ENCODE results near the gene SECISBP2.

Gene SECISBP2

DNA sequence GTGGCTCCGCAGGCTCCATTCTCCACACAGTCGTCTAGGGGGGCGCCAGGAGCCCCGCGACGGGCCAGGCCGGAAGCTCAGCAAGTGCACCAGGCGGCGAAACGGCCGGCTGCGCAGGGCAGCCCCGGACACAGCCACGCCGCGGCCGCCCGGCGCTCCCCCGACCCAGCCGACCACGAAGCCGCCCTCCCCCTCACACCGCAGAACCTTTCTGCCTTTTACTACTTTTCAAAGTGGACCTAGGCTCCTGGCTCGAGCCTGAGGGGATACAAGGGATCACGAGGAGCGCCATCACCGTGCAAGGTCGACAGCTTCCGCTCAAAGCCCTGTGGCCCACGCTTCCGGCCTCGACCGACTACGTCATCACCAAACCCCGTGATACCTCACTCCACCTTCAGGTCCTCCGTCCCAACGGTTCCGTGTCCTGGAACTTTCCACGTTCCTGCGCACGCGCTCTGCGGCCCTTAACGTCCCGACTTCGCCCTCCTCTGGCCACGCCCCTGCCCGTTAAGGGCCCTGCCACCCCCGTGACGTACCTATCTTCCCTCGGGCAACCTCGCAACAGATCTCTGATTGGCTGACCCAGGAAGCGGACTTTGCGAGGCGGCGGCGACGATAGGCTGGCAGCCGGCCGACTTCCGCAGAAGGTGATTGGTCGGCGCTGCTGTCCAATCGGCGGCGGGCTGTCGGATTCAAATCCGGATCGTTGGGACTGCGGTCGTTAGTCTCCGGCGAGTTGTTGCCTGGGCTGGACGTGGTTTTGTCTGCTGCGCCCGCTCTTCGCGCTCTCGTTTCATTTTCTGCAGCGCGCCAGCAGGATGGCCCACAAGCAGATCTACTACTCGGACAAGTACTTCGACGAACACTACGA lies 7.6 kb upstream of the SECISBP2 start, which contains the start of gene CKS2:
CKS2 (plus strand) TSS at position 721 of the 871 bp plus-strand sequence; CDS start at position 819, 98 bp downstream.
- peak; percentile 90 to 91 for ATAC-seq

- peak in 1 of 2 donors; percentile 0 for ATAC-seq
Observed at GRCh38 chr9:89311346-89312221, 6.7 kb upstream of the SECISBP2 start.

DNA sequence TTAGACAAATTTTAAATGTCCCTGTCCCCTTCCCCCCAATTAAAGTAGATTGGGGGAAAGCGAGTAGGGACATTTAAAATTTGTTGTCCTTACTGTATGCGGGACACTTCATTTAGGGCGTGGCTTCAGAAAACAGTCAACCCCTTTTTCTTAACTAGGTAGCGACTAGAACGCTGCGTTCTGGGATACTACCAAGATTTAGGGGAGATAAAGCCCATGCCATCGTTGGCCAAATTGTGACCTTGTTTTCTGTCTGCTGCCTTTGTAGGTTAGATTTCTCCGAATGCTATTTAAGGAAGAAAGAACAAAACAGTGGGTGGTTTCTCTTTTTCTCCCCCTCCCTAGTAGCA lies 6.1 kb upstream of the SECISBP2 start:
- no peak for ATAC-seq

- ATAC-seq, result no peak
Observed at GRCh38 chr9:89313842-89314241, 4.5 kb upstream of the SECISBP2 start.

DNA sequence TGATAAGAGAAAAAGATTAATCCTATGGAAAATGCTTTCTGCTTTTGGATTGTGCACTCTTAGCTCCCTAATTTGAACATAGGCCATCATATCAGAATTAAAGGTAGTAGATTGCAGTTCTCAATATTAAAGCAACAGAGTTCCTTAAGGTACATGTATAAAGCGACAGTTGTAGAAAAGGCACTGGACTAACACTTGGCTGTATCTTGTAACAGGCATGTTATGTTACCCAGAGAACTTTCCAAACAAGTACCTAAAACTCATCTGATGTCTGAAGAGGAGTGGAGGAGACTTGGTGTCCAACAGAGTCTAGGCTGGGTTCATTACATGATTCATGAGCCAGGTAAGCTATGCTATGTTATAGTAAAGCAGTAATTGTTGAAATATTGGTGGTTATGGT lies 3.3 kb upstream of the SECISBP2 start:
- ATAC-seq, result no peak

DNA sequence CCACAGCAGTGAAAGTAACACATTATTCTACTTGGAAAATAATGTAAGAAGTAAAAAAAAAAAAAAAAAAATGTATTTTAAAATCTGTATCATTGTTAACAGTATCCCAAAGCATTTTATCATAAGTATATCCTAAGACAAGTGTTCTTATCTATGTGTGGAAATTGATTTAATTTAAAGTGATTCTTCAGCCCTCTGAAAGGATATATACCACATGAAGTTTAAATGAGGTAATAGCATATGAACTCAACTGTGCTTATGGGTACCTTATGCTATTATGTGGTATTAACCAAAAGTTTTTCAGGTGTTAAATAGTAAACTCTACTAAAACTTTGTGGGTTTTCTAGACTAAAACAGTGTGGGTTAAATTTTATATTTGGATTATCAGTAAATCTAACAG lies 2.8 kb upstream of the SECISBP2 start:
- ATAC-seq, result no peak

DNA sequence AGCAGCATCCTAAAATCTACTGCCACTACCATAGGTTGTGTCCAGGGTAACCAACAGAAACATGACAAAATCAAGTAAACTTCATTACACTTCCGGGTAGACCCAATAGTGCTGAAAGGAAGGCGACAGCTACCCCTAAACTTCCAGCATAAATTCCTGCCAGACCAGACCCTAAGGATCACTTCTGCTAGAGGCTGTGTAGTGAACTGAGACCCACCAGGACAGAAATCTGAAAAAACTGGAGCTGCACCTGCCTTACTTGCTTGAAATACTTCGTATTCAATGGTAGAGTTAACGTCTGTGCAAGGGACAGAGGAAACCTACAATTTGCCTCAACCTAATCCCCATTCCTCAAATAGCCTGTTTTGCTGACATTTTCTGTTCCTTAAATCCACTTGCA lies 1.0 kb upstream of the SECISBP2 start:
- ATAC-seq, result no peak

DNA sequence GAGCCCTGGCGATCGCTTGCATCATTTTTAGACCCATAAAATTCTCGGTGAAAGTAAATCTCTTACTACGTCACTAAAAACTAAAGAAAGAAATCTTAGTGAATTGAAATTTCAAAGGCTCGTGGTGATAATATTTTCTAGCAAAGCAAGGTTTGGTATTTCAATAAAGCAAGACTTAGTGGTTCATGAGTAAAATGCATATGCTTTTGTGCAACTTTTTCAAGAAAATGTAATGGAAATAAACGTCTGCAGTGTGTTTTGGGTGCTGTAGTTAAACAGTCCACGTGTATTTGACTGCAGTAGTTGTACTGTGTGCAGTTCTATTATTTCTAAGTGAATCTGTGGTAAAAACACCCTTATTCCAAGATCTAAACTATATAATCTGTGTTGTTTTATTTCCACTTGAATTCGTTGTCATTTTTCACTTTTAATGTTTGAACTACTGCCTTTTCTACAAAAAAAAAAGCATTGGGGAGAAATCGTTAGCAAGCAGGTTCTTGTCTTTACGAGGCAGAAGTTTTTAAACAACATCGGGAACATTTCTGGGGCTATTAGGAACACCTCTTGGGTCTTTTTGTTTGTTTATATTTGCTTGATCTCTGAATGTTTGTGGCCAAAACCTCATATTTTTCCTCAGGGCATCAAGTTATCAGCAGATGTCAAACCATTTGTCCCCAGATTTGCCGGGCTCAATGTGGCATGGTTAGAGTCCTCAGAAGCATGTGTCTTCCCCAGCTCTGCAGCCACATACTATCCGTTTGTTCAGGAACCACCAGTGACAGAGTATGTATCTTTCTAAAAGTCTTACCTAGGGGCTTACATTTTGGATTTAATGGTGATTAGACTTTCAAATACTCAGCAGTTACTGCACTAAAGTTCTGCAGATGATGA lies 960 bp downstream of the SECISBP2 start:
- no peak for ATAC-seq

GRCh38 chr9:89323390-89323789 lies 5.1 kb downstream of the SECISBP2 start:
- ATAC-seq, result no peak

DNA sequence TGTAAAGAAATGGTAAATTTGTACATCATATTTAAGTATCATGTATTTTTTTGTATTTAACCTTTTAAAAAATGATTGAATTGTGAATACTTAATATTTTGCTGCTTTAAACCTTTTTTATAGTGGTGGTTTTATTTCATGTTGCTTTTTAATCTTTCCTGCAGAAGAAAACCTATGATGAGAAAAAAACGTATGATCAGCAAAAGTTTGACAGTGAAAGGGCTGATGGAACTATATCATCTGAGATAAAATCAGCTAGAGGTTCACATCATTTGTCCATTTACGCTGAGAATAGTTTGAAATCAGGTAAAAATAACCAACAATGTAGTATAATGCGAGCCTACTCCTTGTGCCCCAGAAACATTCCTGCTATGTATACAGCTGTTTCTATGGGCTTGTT lies 7.4 kb downstream of the SECISBP2 start:
- ATAC-seq, result no peak

DNA sequence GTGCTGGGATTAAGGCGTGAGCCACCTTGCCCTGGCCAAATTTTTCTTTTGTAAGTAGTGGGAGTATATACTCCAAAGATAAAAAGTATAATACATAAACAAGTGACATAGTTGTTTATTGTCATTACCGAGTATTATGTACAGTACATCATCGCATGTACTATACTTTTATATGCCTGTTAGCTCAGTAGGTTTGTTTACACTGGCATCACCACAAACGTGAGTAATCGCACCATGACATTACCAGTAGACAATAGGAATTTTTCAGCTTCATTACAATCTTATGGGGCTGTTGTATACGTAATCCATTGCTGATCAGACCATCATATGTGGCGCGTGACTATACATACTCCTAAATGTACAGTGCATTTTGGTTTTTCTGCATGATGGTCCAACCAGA lies 9.8 kb downstream of the SECISBP2 start:
- no peak for ATAC-seq

GRCh38 chr9:89329917-89330316 lies 11.6 kb downstream of the SECISBP2 start:
- ATAC-seq, result no peak

DNA sequence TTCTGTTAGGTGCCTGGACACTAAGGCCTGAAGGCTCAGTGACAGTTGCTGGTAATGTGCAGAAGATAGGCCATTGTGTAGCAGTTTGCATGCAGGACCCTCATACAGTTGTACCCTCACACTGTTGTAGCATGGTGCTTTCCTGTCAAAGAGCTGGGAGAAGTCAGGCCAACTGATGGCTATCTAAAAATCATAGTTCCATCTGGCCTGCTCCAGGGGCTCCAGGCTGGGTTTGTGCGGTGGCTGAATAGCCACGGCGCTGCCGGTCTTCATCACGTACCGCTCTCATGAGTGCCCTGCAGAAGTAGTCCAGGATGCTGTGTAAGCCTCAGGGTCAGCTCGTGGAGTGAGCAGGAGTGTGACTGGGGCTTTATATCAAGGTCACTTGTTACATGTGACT lies 12.2 kb downstream of the SECISBP2 start:
- no peak for ATAC-seq

- ATAC-seq, result no peak
Observed at GRCh38 chr9:89339807-89340206, 21.5 kb downstream of the SECISBP2 start.

DNA sequence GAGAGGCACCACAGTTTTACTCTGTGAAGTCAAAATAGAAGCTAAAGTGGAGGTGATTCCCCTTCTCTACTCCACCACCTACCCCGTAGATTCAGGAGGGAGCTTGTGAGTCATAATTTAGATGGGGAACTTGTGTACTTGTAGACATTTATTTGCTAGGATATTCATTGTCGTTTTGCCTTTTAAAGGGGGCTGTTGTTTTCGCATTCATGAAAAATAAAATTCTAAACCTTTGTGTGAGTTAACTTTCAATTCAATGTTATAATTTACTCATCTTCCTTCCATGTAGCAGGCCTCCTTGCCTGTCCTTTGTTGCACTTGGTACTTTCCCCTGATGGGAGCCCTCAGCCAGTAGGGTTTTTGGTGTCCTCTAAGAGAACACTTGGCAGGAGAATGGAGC lies 22.0 kb downstream of the SECISBP2 start:
- ATAC-seq, result peak; percentile 65 to 77

DNA sequence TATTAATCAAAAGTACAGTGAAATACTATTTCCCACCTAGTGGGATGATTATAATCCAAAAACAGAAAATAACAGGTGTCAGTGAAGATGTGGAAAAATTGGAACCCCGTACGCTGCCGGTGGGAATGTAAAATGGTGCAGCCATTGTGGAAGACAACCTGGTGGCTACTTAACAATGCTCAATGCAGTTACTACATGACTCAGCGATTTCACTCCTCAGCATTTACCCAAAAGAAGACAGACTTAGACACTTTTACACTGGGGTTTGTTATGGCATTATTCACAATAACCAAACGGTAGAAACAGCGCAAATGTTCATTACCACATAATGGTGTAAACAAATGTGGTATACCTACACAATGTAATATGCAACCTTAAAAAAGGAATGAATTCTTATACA lies 23.9 kb downstream of the SECISBP2 start:
- no peak for ATAC-seq

GRCh38 chr9:89342948-89343347 lies 24.6 kb downstream of the SECISBP2 start:
- no peak for ATAC-seq

DNA sequence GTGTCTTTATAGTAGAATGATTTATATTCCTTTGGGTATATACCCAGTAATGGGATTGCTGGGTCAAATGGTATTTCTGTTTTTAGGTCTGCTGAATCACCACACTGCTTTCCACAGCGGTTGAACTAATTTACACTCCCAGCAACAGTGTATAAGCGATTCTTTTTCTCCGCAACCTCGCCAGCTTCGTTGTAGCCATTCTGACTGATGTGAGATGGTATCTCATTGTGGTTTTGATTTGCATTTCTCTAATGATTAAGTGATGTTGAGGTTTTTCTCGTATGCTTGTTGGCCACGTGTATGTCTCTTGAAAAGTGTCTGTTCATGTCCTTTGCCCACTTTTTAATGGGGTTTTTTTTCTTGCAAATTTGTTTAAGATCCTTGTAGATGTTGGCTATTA lies 25.5 kb downstream of the SECISBP2 start:
- ATAC-seq, result peak; percentile 87 to 92

DNA sequence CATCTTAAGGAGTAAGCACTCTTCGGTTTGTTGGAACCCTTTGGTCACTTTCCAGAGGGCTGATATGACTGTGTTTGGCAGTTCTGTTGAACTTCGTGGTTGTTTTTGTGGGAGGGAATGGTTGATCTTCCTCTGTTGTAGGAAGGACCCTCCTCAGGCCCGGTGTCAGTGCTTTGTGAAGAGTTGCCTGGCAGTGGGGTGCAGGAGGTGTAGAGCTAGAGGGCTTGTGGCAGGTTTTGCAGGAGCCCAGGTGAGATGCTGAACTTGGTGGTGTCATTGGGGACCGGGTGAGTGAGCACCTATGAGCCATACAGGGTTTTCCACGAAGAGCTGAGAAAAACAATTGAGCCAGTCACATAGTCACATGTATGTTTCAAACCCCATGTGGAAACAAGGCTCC lies 27.2 kb downstream of the SECISBP2 start:
- ATAC-seq, result no peak

DNA sequence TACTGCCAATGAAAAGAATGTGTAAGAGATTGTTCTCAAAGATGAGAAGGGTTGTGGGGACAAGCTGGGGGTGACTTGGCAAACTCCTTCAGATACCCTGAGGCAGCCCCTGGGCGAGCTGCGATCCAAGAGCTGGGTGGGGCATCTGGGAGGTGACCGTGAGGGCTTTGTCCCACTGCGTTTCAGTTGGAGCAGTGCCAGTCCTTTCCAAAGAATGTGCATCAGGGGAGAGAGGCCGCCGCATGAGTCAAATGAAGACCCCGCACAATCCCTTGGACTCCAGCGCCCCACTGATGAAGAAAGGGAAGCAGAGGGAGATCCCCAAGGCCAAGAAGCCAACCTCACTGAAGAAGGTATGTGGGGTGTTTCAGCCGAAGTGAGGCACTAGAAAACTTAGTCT lies 28.4 kb downstream of the SECISBP2 start:
- no peak for ATAC-seq

- no peak for ATAC-seq
Observed at GRCh38 chr9:89347651-89348050, 29.4 kb downstream of the SECISBP2 start.

DNA sequence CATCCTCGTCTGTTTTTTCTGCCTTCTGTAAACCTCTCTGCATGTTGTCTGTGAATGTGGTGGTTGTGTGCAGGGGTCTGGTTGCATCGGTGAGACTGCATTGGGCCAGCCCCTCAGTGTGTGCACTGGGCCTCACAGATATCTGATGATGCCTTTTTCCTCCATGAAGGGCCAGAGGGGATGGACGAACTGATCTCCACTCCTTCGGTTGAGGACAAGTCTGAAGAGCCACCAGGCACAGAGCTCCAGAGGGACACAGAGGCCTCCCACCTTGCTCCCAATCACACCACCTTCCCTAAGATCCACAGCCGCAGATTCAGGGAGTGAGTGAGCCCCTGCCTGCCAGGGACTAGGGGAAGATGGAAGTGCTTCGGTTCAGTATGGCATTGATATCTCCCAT lies 31.3 kb downstream of the SECISBP2 start:
- no peak for ATAC-seq

Data from activated CD4-positive, CD25-positive, alpha-beta regulatory T cell treated with anti-CD3 and anti-CD28 coated beads, Interleukin-2, amount 50 U/mL, for 24 hours (primary cell).